Kidney (tissue), 14 donors: ENCODE results near the gene INO80. TPM values are rescaled to one million over a fixed set of nuclear protein-coding genes. Genes with fewer than 3 reads are reported as not detected.

Experiments
- DNase-seq, 5 donors: peaks; one replicate each; pipeline ENCODE4 v3.0.0-alpha.2; 2013 to 2020
- FAIRE-seq: peaks from 2 replicates; lab custom pipeline; 2012; peaks lifted over from hg19 to GRCh38; lab: Jason Lieb, UNC
- H3K27ac ChIP-seq, 2 donors: one replicate each; pipeline ENCODE4 v1.7.0; 2013; ENCODE audit warnings: low read depth in 2 of 2, low read length in 2 of 2, inconsistent platforms in 1 of 2
- H3K27me3 ChIP-seq: one replicate; pipeline ENCODE4 v1.7.1; 2013; ENCODE audit warnings: low read length, inconsistent platforms; ENCODE audit not compliant: control insufficient read depth, insufficient read depth
- H3K36me3 ChIP-seq, 3 donors: one replicate each; pipeline versions ENCODE4 v1.7.0 to v1.7.1; 2013; ENCODE audit warnings: low read length in 3 of 3, control low read depth in 1 of 3, inconsistent platforms in 1 of 3; ENCODE audit not compliant: insufficient read depth in 3 of 3, control insufficient read depth in 2 of 3
- H3K4me1 ChIP-seq, 3 donors: one replicate each; pipeline versions ENCODE4 v1.7.0 to v1.7.1; 2013; ENCODE audit warnings: low read length in 3 of 3, inconsistent platforms in 1 of 3, low read depth in 1 of 3; ENCODE audit not compliant: control insufficient read depth in 2 of 3, insufficient read depth in 2 of 3
- H3K4me3 ChIP-seq, 3 donors: one replicate each; pipeline versions ENCODE4 v1.7.0 to v1.8.1; 2013; ENCODE audit warnings: low read length in 3 of 3, control low read depth in 1 of 3, inconsistent platforms in 1 of 3
- H3K9ac ChIP-seq, 3 donors: one replicate each; pipeline versions ENCODE4 v1.7.0 to v1.7.1; 2013; ENCODE audit warnings: low read length in 3 of 3, control low read depth in 1 of 3, inconsistent platforms in 1 of 3
- H3K9me3 ChIP-seq, 3 donors: one replicate each; pipeline versions ENCODE4 v1.7.0 to v1.7.1; 2013; ENCODE audit warnings: low read length in 3 of 3, control low read depth in 1 of 3, inconsistent platforms in 1 of 3; ENCODE audit not compliant: control insufficient read depth in 2 of 3, insufficient read depth in 1 of 3
- intact Hi-C: fragments of 100-400 bp; cut with DNase I; formaldehyde crosslinking; loops from one replicate; pipeline ENCODE4 v1.11.1; 2022
- polyA plus RNA-seq: library from polyadenylated mRNA; stranded (reverse); fragments of 350-450 nt; fragmentation: Illumina TruSeq; extraction: RNeasy Lipid Tissue Mini Kit (QIAGEN cat#74804); gene quantifications from one replicate; pipeline ENCODE4 v1.2.3, GENCODE V29; 2014; ENCODE audit warnings: low read depth, low replicate concordance; ENCODE audit not compliant: insufficient read depth
- total RNA-seq: library from RNA; stranded (reverse); fragmentation: NEBNext Ultra II Directional; extraction: Animal tissue kit (Norgen Biotek cat#: 25700); gene quantifications from one replicate; pipeline ENCODE4 v1.2.1, GENCODE V29; 2021
- TF ChIP-seq, protein P1 (sequence below): IDR thresholded peaks from 3 replicates; pipeline ENCODE4 v1.5.1; 2012; ENCODE audit warnings: mild to moderate bottlenecking, moderate library complexity, borderline replicate concordance; ENCODE audit not compliant: insufficient read depth; ENCODE audit errors: extremely low read depth
- donor health status: control.
- donor health status: control.
- donor health status: control.
- donor health status: control.
- donor health status: control.
- donor health status: DM: yes; HTN: yes; CAD: no.
- donor health status: Normal renal cell carcinoma (clear cell type).

Gene INO80
- total and polyA plus RNA-seq, 2 donors from 2014 or later: 6.0 to 27.3 TPM

DNA sequence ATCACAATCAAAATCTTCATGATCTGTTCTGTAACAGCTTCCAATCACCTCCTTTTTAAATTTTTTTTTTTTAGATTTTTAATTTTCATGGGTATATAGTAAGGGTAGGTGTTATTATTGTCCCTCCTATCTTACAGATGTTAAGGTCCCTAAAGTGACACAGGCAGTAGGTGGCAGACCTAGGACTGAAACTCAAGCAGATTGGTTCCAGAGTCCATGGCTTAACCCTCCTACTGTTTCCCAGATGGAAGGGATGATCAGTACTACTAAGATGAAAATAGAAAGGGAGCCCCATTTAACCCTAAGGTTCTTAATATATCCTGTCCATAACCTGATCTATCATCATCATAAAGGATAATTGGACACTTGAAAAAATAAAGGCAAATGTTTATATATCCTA, 105.7 kb downstream of the INO80 start:
- Histone ChIP-seq H3K4me1 (peaks cover 0 to 2% (median 0%) of the 10 kb centered on the region in 3 donors), H3K9me3 (no peaks in the 10 kb centered on the region), H3K9ac (no peak overlapping the region), H3K27ac (no peak overlapping the region), H3K27me3 (no peaks in the 10 kb centered on the region), H3K36me3 (peaks cover 0 to 4% (median 0%) of the 10 kb centered on the region in 3 donors), H3K4me3 (no peak overlapping the region)
- DNase-seq: no peak
- TF ChIP-seq, protein P1, sequence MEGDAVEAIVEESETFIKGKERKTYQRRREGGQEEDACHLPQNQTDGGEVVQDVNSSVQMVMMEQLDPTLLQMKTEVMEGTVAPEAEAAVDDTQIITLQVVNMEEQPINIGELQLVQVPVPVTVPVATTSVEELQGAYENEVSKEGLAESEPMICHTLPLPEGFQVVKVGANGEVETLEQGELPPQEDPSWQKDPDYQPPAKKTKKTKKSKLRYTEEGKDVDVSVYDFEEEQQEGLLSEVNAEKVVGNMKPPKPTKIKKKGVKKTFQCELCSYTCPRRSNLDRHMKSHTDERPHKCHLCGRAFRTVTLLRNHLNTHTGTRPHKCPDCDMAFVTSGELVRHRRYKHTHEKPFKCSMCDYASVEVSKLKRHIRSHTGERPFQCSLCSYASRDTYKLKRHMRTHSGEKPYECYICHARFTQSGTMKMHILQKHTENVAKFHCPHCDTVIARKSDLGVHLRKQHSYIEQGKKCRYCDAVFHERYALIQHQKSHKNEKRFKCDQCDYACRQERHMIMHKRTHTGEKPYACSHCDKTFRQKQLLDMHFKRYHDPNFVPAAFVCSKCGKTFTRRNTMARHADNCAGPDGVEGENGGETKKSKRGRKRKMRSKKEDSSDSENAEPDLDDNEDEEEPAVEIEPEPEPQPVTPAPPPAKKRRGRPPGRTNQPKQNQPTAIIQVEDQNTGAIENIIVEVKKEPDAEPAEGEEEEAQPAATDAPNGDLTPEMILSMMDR: no peak
- intact Hi-C loops: no loop called here
- no peak for FAIRE-seq

DNA sequence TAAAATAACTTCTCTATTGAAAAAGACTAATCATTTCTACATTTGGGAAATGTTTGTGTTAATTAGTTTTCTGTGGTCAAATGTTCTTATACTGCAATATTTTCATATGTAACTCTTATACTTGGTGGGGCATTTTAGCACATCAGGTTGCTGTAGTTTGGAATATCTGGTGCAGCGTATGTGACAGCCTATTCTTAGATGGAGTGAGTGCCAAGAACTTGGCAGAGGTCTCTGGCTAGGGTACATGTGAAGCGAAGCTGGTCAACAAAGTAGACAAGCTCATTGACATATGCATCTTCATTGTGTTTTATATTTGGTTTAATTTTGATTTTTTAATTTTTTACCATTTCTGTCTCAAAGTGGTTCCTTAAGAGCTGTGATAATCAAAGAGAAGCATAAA, 109.6 kb downstream of the INO80 start:
- H3K36me3 ChIP-seq: peaks cover 0 to 3% (median 0%) of the 10 kb centered on the region in 3 donors
- no peaks in the 10 kb centered on the region for H3K27me3 ChIP-seq
- DNase-seq (no peak), FAIRE-seq (no peak)
- TF ChIP-seq, protein P1: no peak
- H3K9ac ChIP-seq: no peak overlapping the region
- H3K4me1 ChIP-seq: peaks cover 0 to 2% (median under 1%) of the 10 kb centered on the region in 3 donors
- H3K9me3 ChIP-seq: no peaks in the 10 kb centered on the region
- H3K27ac ChIP-seq: no peak overlapping the region
- intact Hi-C loops: no loop called here
- no peak overlapping the region for H3K4me3 ChIP-seq

DNA sequence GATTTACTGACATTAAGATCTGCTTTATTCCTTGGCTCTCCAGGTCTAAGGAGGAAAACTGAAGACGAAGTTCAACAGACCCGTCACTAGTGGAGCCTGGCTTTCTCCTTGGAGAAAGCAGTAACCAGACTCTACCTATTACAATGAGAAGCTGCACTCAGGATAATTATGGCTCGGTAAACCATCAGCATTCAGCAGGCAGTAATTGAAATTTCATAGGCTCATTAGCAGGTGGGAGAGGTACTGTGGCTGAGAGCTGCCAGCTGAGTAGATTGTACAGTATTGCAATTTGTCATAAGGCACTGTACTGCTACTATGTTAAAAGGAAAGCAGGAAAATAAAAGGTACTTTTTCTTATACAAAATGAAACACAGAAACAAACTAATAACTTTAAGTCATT, 111.6 kb downstream of the INO80 start:
- FAIRE-seq (no peak), DNase-seq (no peak)
- H3K36me3 ChIP-seq: peaks cover 2 to 5% (median 3%) of the 10 kb centered on the region in 3 donors
- no peak overlapping the region for H3K9ac ChIP-seq
- no peaks in the 10 kb centered on the region for H3K27me3 ChIP-seq
- H3K4me3 ChIP-seq: no peak overlapping the region
- TF ChIP-seq, protein P1: no peak
- H3K27ac ChIP-seq: no peak overlapping the region
- H3K9me3 ChIP-seq: no peaks in the 10 kb centered on the region
- H3K4me1 ChIP-seq: peaks cover 0 to 6% (median 6%) of the 10 kb centered on the region in 3 donors
- intact Hi-C loops: no loop called here
